Measurements from ENCODE around the gene CPNE8.

CPNE8 gene
- total RNA-seq, result 9.8 reads per million, percentile 31 among the genes with 10 or more reads in this experiment

GRCh38 chr12:38905480-38906351 is at the start of gene CPNE8:
Gene CPNE8 (minus strand): TSS chr12:38905591. CDS start chr12:38905534, 57 bp downstream.
- DNase-seq, result peak; percentile 5

GRCh38 chr12:38954238-38954873 is 49.0 kb upstream of the CPNE8 start:
- DNase-seq, result no peak

GRCh38 chr12:38949363-38949762 is 44.0 kb upstream of the CPNE8 start:
- no peak for DNase-seq

- DNase-seq, result no peak
Measured at GRCh38 chr12:38934686-38935085, 29.3 kb upstream of the CPNE8 start.

GRCh38 chr12:38934078-38934584 is 28.7 kb upstream of the CPNE8 start:
- no peak for DNase-seq

GRCh38 chr12:38932320-38932719 is 26.9 kb upstream of the CPNE8 start:
- no peak for DNase-seq

- DNase-seq, result no peak
Measured at GRCh38 chr12:38931461-38931860, 26.1 kb upstream of the CPNE8 start.

GRCh38 chr12:38930990-38931389 is 25.6 kb upstream of the CPNE8 start:
- no peak for DNase-seq

- DNase-seq, result no peak
Measured at GRCh38 chr12:38926501-38926900, 21.1 kb upstream of the CPNE8 start.

GRCh38 chr12:38921025-38921677 is 15.8 kb upstream of the CPNE8 start:
- DNase-seq, result no peak

GRCh38 chr12:38919191-38919590 is 13.8 kb upstream of the CPNE8 start:
- no peak for DNase-seq

GRCh38 chr12:38915429-38916182 is 10.2 kb upstream of the CPNE8 start:
- no peak for DNase-seq

GRCh38 chr12:38912116-38912515 is 6.7 kb upstream of the CPNE8 start:
- DNase-seq, result no peak

GRCh38 chr12:38911611-38912010 is 6.2 kb upstream of the CPNE8 start:
- no peak for DNase-seq

GRCh38 chr12:38907201-38907923 is 2.0 kb upstream of the CPNE8 start:
- no peak for DNase-seq

GRCh38 chr12:38906482-38907200 is 1.2 kb upstream of the CPNE8 start:
- peak; percentile 37 for DNase-seq

- peak; percentile 5 for DNase-seq
Measured at GRCh38 chr12:38904537-38905479, 583 bp downstream of the CPNE8 start.

- DNase-seq, result no peak
Measured at GRCh38 chr12:38903596-38903995, 1.8 kb downstream of the CPNE8 start.

GRCh38 chr12:38898001-38898684 is 7.2 kb downstream of the CPNE8 start:
- no peak for DNase-seq

All from effector CD4-positive, alpha-beta T cell (primary cell).